Mucosa of gallbladder (tissue), 1 donor: ENCODE results near the gene GALNT13. TPM values are rescaled to one million over a fixed set of nuclear protein-coding genes. Genes with fewer than 3 reads are reported as not detected.

Experiments
- DNase-seq: peaks from one replicate; pipeline ENCODE4 v3.0.0-alpha.2; 2020; ENCODE audit warnings: low spot score
- total RNA-seq: library from RNA; stranded (reverse); gene quantifications from one replicate; pipeline ENCODE4 v1.2.1, GENCODE V29; 2021
- donor health status: DM: no; HTN: no; CAD: no.

GALNT13 gene
- total RNA-seq, 1 donor from 2014 or later, result 0.23 TPM

DNA sequence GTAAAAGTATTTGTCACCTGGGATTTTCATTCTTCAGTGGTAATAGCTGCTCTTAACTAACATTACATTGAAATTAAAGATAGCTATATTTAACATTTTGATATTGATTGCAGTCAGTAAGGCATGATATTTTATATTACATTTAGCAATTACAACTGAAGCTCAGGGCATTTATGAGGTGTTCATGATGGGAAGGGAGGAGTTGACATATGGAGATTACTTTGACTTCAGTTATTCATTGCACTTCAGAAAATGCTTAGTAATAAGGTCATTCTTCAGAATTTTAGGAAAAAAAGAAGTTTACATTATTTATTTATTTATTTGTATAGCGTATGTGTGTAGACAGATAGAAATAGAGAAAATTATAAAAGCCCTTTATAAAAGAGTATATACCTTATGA, 352.0 kb downstream of the GALNT13 start:
- DNase-seq, result no peak

DNA sequence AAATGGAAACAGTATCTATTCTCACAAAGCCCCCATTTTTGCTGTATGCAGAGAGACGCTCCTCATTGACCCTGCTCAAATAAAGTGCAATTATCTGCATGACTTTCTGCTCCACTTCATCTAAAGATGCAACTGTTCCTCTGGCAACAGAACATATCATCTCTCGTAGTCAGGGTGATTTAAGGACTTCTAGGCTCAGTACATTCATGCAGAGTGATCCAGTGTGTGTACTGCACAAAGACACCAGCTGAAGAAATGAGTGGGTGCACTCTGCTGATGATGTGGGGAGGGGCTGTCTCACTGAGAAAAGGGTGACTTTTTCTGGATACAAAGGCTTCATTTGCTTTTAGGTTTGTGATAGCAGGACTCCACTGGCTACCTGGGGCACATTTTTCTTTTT, 355.2 kb downstream of the GALNT13 start:
- no peak for DNase-seq

DNA sequence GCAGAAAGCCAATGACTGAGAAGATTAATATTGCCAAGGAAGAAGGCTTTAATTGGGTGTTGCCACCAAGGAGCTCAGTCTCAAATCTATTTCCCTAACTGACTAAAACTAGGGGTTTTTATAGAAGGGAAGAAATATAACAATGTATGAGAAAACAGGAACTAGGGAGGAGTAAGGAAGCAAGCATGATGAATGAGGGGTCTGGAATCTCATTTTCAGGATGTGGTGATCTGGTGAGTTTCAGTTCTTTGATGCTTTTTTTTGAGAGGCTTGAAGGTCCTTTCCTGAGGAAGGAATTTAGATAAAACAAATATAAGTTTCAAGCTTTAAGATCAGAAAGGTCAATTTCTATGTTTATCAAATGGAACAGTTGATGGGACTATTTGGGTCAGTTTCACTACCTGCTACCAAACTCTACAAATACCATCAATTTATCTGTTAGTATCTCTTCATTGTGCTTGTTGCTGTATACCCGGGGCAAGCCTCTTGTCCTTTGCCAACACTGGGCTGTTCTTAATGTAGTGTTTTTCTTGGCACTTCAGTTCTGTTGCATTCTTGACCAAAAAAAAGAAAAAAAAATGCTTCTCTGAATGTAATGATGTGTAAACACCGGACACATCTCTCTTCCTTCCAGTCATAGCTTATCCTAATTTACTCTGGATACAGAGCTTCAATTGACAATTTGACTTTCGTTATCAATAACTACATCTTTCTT, 357.0 kb downstream of the GALNT13 start:
- no peak for DNase-seq

DNA sequence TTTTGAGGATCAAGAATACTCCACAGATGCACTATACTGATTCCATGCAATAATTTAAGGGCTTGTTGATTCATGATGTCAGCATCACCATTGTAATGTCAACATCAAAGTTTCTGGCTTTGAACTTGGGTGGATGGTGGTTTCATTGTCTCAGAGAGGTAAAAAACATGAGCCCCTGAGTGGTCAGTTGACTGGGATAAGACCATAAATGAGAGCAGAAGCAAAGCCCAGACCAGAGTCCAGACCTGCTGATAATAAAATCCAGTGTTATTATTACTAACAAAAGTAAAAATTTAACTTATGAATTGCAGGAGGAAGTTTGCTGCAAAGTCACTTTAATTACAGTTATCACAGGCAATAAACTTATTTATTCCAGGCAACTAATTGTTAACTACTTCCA, 358.2 kb downstream of the GALNT13 start:
- no peak for DNase-seq

DNA sequence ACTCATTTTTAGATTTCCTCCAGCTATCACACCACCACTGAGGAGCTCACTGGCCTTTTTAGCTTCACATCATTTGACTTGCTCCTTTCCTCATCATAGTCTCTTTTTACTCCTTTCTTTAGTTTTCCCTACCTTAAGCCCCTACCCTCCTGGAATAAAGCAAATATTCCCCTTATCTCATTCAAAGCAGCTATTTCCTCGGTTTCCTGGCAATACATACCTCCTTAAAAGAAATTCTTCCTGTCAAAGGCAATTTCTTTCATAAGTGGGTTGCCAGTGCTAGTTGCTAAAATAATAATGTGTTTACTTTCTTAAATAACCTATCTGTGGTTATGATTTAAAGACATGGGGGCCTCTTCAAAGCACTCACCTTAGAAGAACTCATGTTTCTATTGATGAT, 359.3 kb downstream of the GALNT13 start:
- DNase-seq, result no peak

DNA sequence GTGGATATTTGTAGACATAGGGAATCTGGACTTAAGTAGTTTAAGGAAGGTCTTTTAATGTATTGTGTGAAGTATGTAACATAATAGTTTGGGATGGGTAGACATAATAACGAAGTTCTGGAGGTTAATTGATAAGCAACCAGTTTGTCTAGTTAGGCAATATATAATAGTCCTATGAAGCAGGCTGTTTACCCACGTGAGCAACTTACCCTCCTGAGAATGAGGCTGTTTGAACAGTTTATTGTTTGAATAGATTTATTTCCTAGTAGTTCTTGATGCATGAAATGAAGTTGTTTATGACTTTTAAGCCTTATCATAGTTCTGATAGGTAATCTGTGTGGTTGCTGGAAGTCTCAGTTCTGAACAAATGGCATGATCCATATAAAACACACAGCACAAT, 361.5 kb downstream of the GALNT13 start:
- no peak for DNase-seq

DNA sequence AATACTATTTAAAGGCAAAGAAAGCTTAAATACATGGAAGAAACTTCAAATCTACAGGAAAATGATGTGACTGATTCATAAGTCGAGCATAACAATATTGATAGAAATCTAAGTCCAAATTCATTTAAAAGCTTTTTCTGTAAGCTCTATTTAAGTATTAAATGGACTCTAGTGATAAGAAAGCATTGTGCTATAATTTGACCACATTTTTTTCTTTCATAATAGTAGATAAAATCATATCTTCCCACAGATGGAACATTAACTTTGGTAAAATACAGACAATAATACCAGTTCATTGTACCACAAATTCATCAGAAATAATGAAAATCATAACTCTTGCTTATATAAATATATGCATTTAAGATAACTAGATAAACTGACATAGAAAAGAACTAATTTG, 366.5 kb downstream of the GALNT13 start:
- no peak for DNase-seq

DNA sequence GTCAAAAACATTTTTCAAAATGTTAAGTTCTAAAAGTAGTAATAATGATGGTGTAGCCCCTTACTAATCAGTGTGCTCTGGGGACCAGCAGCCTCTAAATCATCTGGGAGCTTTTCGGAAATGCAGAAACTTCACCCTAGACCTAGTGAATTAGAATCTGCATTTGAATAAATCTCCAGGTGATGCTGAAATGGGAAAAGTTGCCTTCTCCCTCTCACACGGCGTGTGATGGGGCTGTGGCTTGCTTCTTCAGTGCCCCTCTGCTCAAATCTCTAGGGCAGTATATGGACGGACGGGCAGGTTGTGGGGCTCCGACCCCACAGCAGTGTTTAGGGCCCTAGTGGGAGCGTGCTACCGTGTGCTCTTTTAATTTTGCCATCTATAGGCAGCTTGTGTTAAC, 368.6 kb downstream of the GALNT13 start:
- DNase-seq, result no peak

DNA sequence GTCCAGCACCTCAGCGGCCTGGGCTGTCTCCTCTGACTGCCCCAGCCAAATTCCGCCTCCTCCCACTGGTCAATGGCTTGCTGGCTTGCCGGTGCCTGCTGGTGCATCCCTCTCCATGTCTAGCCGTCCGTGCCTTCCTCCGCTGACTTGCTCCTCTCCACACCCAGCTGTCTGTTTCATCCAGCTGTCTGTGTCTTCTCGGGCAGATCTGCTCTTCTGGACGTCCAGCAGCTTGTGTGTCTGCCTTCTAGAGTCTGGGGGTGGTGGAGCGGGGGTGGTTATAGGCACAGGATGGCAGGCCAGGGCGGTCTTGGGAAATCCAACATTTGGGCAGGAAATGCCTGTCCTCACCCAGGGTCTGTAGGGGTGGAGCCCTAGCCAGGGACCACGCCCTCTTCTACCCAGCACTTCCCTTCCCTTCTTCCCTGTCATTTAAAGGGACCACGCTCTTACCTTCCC, 369.2 kb downstream of the GALNT13 start:
- DNase-seq, result no peak

DNA sequence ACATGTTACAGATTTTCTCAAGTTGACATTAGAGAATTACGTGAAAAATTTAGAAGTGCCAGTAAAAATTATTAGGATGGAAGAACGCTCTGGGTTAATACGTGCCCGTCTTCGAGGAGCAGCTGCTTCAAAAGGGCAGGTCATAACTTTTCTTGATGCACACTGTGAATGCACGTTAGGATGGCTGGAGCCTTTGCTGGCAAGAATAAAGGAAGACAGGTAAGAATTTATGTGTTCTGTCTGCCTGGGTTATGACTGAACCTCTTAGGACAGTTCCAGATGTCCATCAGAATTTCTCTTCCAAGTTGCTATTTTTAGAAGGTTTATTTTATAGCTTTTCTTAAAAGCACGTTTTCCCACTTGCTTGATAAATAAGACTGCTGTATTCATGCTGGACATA, 371.0 kb downstream of the GALNT13 start:
- no peak for DNase-seq

DNA sequence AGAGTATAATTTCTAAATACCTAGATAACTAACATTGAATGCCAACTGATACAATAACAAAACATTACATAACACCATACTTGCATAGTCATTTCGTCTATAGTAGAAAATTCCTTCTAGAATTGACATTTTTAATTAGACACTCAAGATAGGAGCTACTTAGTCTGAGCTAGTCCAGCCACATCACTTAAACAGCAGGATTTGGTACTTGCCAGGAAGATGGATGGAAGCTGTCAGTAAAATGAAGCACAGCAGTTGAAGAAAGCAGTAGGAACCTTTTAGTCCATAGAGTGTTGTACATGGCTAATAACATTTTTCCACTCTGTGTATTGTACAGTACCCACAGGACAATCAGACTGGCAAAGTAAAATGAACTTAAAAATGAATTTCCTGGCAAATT, 372.0 kb downstream of the GALNT13 start:
- no peak for DNase-seq

DNA sequence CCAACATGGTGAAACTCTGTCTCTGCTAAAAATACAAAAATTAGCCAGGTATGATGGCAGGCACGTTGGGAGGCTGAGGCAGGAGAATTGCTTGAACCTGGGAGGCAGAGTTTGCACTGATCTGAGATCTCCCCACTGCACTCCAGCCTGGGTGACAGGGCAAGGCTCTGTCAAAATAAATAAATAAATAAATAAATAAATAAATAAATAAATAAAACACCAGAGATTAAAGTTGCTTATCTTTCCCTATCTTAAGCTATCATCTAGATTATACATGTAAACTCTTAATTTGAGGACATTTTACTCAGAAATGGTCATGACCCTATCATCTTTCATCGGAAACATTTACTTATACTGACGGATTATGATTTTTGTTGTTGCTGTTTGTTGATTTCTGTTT, 373.2 kb downstream of the GALNT13 start:
- no peak for DNase-seq

DNA sequence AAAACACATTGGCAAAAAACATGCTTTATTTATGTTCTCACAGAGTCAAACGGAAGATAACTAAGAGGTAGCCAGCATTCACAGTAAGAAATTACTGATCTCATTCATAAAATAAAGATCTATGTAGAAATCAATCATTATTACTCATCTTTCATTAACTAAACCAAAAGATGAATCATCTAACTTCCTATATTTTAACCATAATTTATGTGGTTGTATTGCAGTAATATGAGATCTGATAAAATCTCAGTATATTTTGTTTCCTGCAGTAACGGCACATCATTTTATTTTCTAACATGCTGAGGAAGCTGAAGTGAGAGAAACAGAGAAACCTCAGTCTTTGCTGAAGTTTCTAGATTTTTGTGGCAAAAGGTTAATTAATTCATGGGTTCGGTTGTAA, 375.8 kb downstream of the GALNT13 start:
- no peak for DNase-seq

DNA sequence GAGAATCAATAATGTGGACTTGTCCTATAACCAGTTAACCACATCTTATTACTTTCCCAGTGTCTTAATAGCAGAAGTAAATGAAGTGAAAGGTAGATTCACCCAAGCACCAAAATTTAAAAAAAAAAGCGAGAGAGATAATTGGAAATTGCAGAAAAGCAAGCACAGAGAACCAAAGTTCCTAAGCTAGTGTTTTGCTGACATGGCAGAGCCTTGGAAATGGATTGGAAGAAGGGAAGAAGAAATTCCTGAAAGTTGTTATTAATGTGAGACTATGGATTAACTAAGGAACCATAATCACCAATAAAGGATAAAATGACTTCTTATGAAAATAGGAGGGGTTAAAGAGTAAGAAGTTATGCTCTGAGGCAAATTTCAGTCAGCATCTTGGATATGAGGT, 384.4 kb downstream of the GALNT13 start:
- no peak for DNase-seq

DNA sequence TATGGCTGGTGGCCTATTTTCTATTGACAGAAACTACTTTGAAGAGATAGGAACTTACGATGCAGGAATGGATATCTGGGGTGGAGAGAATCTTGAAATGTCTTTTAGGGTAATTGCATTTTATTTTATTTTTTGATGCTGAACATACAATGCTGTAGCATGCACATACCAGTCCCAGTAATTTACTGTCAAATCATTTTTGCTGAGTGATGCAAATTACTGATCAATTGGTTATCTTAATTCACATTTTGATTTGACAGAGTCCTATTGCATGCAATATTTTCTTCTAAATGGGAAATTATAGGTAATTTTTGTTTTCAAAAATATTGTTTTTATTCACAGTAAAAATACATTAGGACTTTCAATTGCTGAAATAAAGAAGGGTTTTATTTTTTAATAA, 387.3 kb downstream of the GALNT13 start:
- no peak for DNase-seq

DNA sequence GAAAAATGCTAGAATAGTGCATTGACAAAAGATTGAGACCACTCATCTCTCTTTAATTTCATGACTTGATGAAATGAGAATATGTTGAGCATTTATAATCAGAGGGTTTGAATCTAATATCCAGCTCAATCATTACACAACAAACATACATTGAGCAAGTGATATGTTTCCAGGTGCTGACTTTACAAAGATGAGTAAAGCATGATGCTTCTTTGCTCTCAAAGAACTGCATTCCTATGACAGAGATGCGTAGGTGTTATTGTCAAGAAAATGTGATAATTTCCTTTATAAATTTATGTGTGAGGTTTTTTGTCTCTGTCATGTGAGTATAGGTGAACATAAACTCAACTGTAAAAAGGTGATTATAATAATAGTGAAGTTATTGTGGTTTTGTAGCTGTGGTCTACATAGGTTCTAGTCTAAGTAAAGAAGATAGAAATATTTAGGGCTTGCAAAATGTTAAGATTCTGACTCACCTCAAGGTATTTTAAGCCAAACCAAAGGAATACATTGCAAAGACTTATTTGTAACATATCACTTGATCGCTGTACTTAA, 389.8 kb downstream of the GALNT13 start:
- no peak for DNase-seq

DNA sequence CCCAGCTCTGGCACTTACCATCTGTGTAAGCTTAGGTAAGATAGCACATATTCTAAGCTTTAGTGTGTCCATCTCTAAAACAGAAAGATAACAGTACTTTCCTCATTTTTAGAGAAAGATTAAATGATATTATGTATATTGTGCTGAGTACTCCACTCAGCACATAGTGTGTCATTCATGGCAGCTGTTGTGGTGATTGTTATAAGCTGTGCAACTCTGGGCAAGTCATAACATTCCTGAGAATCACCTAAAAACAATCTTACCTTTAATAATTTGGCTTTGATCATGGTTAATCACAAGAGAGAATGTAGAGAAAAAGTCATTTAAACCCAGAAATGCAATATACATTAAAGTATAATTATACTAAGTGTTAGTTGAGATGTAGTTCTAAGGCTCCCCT, 391.5 kb downstream of the GALNT13 start:
- DNase-seq, result no peak

DNA sequence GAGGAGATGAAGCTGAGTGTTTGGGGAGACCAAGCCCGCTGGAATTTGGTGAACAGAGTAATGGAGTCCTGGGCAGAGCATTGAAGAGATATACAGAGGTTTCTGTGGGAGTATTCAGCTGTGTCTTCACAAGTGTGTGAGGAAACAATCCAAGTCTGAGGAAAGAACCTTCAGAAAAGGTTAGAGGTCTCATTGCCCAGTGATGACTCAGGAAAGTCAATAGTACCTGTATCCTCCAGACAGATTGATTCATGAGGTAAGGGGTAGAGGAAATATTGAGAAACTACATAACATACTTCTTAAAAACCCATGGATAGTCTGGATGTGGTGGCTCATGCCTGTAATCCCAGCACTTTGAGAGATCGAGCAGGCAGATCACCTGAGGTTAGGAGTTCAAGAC, 392.3 kb downstream of the GALNT13 start:
- DNase-seq, result no peak

DNA sequence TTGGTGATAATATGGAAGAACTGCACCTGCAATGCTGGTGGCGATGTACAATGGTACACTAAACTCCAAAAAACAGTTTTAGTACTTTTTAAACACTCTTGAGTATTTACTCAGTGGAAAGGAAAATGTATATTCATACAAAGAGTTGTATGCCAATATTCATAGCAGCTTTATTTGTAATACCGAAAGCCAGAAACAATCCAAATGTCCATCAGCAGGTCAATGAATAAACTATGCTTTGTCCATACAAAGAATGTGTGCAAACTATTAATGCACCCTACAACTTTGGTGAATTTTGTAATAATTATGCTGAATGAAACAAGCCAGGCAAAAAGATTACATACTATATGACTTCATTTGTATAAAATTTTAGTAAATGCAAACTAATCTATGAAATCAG, 396.3 kb downstream of the GALNT13 start:
- no peak for DNase-seq

DNA sequence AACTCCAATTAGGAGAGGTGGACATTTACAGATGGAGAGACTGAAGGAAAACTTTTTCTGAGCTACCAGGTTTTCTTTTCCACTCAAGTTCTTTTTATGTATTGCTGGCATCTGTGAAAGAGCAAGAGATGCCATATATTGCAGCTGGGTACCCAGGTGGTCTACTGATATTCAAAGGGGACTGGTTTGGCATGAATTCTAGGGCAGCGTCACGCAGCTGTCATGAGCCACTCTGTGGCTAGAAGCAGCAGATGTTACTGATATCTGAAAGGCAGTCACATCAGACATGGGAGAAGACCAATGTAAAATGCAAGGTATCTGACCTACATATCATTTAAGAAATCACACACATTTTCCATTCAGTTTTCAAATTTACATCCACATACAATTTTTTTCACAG, 408.8 kb downstream of the GALNT13 start:
- no peak for DNase-seq

DNA sequence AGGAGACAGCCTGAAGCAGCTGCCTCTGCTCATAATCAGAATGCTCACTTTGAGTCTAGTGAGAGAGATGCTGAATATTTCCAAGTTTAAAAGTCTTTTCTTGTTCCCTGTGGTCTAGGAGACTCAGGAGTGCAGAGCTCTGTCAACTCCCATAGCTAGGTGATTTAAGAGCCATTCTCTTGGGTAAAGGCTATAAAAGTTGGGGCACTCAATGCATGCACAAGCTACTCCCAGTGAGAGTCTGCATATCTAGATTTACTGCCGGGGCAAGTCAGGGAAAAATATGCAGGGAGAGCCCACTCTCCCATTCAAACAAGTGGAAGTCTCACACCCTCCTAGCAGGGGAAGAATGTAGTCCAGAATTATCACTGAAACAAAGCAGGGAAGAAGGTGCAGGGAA, 418.1 kb downstream of the GALNT13 start:
- no peak for DNase-seq

DNA sequence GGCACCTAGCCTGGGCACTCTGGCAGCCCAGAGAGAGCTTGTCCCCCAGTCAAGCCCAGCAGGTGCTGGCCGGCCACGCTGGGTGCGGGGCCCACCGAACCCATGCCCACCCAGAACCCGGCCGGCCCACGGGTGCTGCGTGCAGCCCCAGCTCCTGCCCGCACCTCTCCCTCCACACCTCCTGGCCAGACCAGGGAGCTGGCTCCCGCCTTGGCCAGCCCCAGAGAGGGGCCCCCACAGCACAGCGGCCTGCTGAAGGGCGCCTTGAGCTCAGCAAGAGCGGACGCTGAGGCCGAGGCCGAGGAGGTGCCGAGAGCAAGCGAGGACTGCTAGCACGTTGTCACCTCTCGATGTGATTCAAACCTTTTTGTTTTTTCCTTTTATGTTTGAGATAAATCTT, 419.8 kb downstream of the GALNT13 start:
- DNase-seq, result no peak

DNA sequence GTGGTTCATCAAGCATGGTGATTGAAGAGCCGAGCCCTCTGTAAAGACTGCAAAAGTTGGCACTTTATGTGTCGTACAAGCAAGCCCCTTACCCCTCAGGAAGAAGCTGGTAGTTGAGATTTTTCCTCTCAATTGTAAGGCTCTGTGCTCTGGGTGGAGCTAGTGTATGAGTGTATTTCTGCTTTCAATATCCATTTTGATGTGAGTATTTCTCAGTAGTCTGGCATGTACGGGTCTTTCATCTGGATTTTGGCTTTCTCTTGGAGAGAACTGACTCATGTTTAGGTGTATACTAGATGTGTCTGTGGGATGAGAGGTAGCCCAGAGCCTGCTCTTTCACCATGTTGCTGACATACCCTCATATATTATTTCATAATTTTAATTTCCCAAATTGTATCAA, 420.2 kb downstream of the GALNT13 start:
- no peak for DNase-seq

DNA sequence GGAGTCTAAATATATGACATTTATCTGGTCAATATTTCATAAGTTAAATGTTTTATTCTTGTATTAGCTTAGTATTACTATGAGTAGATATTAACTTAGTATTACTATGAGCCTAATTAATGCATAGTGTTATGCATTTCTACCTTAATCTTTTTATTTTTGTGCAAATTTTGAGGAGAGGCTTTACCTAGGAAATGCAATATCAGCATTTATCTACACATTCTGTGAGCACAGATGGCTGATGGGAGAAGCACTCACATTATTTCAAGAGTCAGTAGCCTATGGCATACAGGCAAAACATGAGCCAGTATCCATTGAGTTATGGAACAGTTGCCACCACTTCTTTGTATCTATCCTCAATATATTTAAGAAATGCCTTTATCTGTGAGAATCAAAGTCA, 422.1 kb downstream of the GALNT13 start:
- no peak for DNase-seq
